ENCODE measurements around the gene CHN2.

CHN2 gene

GRCh38 chr7:29296421-29296820 lies 101.8 kb downstream of the CHN2 start:
- Mint-ChIP-seq H3K27ac (no peak overlapping the region), H3K4me3 (no peak overlapping the region), H3K36me3 (ENCODE audit: low read depth) (peaks cover 49% of the 10 kb centered on the region), H3K9me3 (no peaks in the 10 kb centered on the region), H3K4me1 (ENCODE audit: low read depth) (peaks cover 36% of the 10 kb centered on the region), H3K27me3 (no peaks in the 10 kb centered on the region)
- intact Hi-C loops (cut with micrococcal nuclease) = no loop called here

DNA sequence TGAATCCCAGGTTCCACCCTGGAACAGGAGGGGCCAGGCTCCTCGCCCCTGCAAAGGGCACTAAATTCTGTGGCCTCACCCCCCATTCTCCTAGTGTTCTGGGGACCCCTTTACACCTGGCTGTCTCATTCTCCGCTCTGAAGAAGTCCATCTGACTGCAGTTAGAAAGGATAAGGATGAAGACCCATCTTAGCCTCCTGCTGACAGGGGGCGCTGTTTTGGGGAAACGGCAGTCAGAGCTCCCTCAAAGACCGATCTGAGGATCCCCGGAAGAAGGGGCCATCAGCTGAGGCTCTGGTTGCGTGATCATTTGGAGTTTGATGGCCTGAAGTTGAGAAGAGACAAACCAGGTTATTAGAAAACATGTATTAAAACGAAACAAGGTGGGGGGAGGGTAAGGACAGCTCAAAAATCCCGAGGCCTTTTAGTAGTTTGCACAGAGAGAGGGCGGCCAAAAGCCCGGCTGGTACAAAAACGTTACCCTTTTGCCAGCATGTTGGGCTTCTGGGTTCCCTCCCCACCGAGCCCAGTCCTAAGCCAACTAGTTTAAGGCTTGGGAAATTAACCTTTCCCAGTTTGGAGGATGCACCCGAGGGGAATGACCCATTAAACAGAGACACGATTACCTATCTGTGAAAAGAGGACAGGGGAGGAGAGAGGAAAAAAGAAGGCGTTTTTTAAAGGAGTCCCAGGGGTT lies 102.8 kb downstream of the CHN2 start:
- Mint-ChIP-seq H3K4me1 (ENCODE audit: low read depth) (peaks cover 45% of the 10 kb centered on the region), H3K27ac (no peak overlapping the region), H3K4me3 (no peak overlapping the region), H3K27me3 (no peaks in the 10 kb centered on the region), H3K9me3 (no peaks in the 10 kb centered on the region), H3K36me3 (ENCODE audit: low read depth) (peaks cover 55% of the 10 kb centered on the region)
- intact Hi-C loops (cut with micrococcal nuclease) = no loop called here

- Mint-ChIP-seq H3K27ac (no peak overlapping the region), H3K4me1 (ENCODE audit: low read depth) (peaks cover 57% of the 10 kb centered on the region), H3K4me3 (no peak overlapping the region), H3K36me3 (ENCODE audit: low read depth) (peaks cover 55% of the 10 kb centered on the region), H3K9me3 (no peaks in the 10 kb centered on the region), H3K27me3 (no peaks in the 10 kb centered on the region)
- intact Hi-C loops (cut with micrococcal nuclease) = no loop called here
Measured at GRCh38 chr7:29299086-29299485, 104.5 kb downstream of the CHN2 start.

GRCh38 chr7:29300026-29300480 lies 105.5 kb downstream of the CHN2 start:
- intact Hi-C loops (cut with micrococcal nuclease) = no loop called here

DNA sequence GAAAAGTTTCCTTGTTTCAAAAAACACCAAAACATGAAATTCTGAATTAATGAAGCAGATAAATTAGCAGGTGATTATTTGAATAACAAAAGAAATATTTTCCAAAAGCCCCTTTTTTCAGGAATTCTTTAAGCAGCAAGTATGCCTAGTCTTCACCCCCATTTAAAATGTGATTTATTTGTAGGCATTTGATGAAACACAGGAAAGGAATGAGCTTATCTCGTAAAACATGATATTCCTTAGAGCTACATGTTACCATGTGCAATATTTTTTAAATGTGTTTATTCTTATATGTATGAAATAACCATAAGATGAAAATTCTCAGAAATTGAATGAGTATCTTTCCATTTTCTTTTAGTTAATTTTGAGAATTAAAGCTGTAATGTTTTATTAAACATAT lies 106.1 kb downstream of the CHN2 start:
- Mint-ChIP-seq H3K9me3 (no peaks in the 10 kb centered on the region), H3K36me3 (ENCODE audit: low read depth) (peaks cover 41% of the 10 kb centered on the region), H3K27me3 (no peaks in the 10 kb centered on the region), H3K4me3 (no peak overlapping the region), H3K4me1 (ENCODE audit: low read depth) (peaks cover 64% of the 10 kb centered on the region), H3K27ac (no peak overlapping the region)
- intact Hi-C loops (cut with micrococcal nuclease) = no loop called here

More at GRCh38 chr7:29300026-29300480, 105.5 kb downstream of the CHN2 start:
- H3K27ac Mint-ChIP-seq = no peak overlapping the region
- H3K27me3 Mint-ChIP-seq = no peaks in the 10 kb centered on the region
- no peaks in the 10 kb centered on the region for H3K9me3 Mint-ChIP-seq
- no peak overlapping the region for H3K4me3 Mint-ChIP-seq
- peaks cover 47% of the 10 kb centered on the region for H3K36me3 Mint-ChIP-seq (ENCODE audit: low read depth)
- peaks cover 62% of the 10 kb centered on the region for H3K4me1 Mint-ChIP-seq (ENCODE audit: low read depth)

GRCh38 chr7:29302666-29303395 lies 108.3 kb downstream of the CHN2 start:
- H3K4me1 Mint-ChIP-seq (ENCODE audit: low read depth) = peaks cover 58% of the 10 kb centered on the region
- no peaks in the 10 kb centered on the region for H3K27me3 Mint-ChIP-seq
- H3K27ac Mint-ChIP-seq = peak overlapping the region; percentile 46
- H3K4me3 Mint-ChIP-seq = no peak overlapping the region
- H3K36me3 Mint-ChIP-seq (ENCODE audit: low read depth) = peaks cover 50% of the 10 kb centered on the region
- no peaks in the 10 kb centered on the region for H3K9me3 Mint-ChIP-seq
- intact Hi-C loops (cut with micrococcal nuclease) = no loop called here

- Mint-ChIP-seq H3K4me3 (no peak overlapping the region), H3K27me3 (no peaks in the 10 kb centered on the region), H3K27ac (no peak overlapping the region), H3K4me1 (ENCODE audit: low read depth) (peaks cover 55% of the 10 kb centered on the region), H3K36me3 (ENCODE audit: low read depth) (peaks cover 69% of the 10 kb centered on the region), H3K9me3 (no peaks in the 10 kb centered on the region)
- intact Hi-C loops (cut with micrococcal nuclease) = no loop called here
Measured at GRCh38 chr7:29304756-29305155, 110.2 kb downstream of the CHN2 start.

DNA sequence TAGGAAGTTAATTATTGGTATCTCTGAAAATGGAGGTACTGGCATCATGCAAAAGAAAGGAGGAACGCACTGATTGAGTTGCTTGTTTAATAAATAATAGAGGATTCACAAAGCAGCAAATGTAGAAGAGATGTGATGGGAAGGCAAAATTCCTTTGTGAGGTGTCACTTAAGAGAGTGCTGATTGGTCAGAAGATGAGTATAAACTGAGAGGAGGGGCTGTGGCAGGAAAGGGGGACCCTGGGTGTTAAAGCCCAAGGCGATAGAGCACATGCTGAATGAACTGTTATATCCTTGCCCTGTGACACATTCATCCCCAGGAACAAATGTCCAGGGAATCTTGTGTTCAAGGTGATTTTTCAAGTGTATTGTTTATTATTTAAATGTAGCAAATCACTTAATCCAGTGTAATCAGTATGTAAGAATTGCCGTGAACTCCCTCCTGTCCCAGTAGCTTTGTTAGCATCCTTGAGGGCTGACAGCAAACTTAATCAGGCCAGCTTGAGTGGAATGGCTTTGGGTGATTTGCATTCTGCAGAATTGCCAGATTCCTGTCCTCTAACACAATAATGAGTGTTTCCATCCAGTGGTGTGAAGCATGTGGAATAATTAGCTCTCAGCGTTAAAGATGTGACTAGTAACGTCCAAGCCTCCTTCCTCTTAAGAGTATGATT lies 111.9 kb downstream of the CHN2 start:
- Mint-ChIP-seq H3K27ac (no peak overlapping the region), H3K4me1 (ENCODE audit: low read depth) (peaks cover 47% of the 10 kb centered on the region), H3K27me3 (no peaks in the 10 kb centered on the region), H3K36me3 (ENCODE audit: low read depth) (peaks cover 71% of the 10 kb centered on the region), H3K9me3 (no peaks in the 10 kb centered on the region), H3K4me3 (no peak overlapping the region)
- intact Hi-C loops (cut with micrococcal nuclease) = no loop called here

GRCh38 chr7:29308424-29308823 lies 113.8 kb downstream of the CHN2 start:
- Mint-ChIP-seq H3K36me3 (ENCODE audit: low read depth) (peaks cover 70% of the 10 kb centered on the region), H3K27ac (no peak overlapping the region), H3K4me1 (ENCODE audit: low read depth) (peaks cover 42% of the 10 kb centered on the region), H3K4me3 (no peak overlapping the region), H3K27me3 (no peaks in the 10 kb centered on the region), H3K9me3 (no peaks in the 10 kb centered on the region)
- intact Hi-C loops (cut with micrococcal nuclease) = no loop called here

DNA sequence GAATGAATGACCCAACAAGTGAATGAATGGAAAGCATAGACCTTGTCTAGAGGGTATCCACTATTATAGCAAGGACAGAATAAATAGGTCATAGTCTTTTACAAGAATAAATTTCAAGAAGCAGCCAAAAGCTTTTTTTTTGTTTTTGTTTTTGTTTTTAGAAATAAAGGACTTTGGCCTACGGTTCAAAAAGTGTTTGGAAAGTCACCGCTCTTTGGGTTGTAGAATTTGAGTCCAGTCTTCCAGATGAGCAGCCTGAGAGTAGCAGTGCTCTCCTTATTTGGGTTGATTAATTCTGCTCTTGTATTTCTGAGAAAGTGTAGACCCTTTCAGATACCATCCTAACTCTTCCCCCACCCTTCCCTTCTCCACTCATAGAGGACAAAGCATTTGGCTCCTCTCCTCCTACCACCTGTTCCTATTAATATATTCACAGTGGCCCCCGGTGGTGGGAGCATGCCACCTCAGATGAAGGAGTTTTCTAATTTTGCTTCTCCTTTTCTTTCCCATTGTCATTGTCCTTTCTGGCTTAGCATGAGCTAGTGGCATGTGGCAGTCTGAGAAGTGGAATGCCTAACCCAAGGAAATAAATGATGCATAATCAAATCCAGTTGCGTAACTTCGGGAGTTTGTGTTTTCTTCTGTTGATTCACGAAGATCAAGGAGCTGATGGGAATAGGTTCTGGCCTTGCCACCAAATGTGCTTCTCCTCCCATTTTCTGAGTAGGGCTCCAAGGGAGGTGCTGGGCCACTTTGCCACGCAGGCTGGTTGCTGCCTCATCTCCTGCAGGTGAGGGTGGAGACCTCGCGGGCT lies 114.7 kb downstream of the CHN2 start:
- no peaks in the 10 kb centered on the region for H3K9me3 Mint-ChIP-seq
- intact Hi-C loops (cut with micrococcal nuclease) = no loop called here
- no peaks in the 10 kb centered on the region for H3K27me3 Mint-ChIP-seq

GRCh38 chr7:29310625-29311024 lies 116.0 kb downstream of the CHN2 start:
- no peak overlapping the region for H3K27ac Mint-ChIP-seq

More for the DNA sequence above, 114.7 kb downstream of the CHN2 start:
- no peak overlapping the region for H3K27ac Mint-ChIP-seq
- peaks cover 48% of the 10 kb centered on the region for H3K4me1 Mint-ChIP-seq (ENCODE audit: low read depth)
- H3K4me3 Mint-ChIP-seq = no peak overlapping the region
- H3K36me3 Mint-ChIP-seq (ENCODE audit: low read depth) = peaks cover 64% of the 10 kb centered on the region

DNA sequence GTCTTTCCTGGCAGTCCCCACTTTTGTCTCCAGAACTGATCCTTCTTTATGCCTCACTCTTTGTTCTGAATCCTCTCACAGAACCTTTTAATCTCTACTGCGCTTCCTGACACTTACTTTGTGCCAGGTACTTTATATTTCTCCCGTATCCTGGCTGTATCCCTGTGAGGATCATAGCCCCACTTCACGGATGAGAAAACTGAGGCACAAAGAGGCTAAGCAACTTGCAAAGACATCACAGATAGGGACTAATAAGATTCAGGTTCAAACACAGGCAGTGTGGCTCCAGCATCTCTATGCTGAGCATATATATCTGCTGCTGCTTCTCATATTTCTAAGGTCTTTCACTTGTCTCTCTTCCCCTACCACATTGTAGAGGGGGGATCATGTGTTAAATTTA lies 116.7 kb downstream of the CHN2 start:
- Mint-ChIP-seq H3K4me1 (ENCODE audit: low read depth) (peaks cover 40% of the 10 kb centered on the region), H3K4me3 (no peak overlapping the region), H3K9me3 (no peaks in the 10 kb centered on the region)

More at GRCh38 chr7:29310625-29311024, 116.0 kb downstream of the CHN2 start:
- no peaks in the 10 kb centered on the region for H3K27me3 Mint-ChIP-seq
- intact Hi-C loops (cut with micrococcal nuclease) = no loop called here
- peaks cover 44% of the 10 kb centered on the region for H3K4me1 Mint-ChIP-seq (ENCODE audit: low read depth)
- H3K9me3 Mint-ChIP-seq = no peaks in the 10 kb centered on the region
- no peak overlapping the region for H3K4me3 Mint-ChIP-seq
- H3K36me3 Mint-ChIP-seq (ENCODE audit: low read depth) = peaks cover 64% of the 10 kb centered on the region

GRCh38 chr7:29314148-29314547 lies 119.6 kb downstream of the CHN2 start:
- no peaks in the 10 kb centered on the region for H3K27me3 Mint-ChIP-seq
- peaks cover 60% of the 10 kb centered on the region for H3K36me3 Mint-ChIP-seq (ENCODE audit: low read depth)
- H3K4me1 Mint-ChIP-seq (ENCODE audit: low read depth) = peaks cover 60% of the 10 kb centered on the region
- H3K27ac Mint-ChIP-seq = no peak overlapping the region
- H3K4me3 Mint-ChIP-seq = no peak overlapping the region
- intact Hi-C loops (cut with micrococcal nuclease) = no loop called here
- H3K9me3 Mint-ChIP-seq = no peaks in the 10 kb centered on the region

More for the DNA sequence above, 116.7 kb downstream of the CHN2 start:
- H3K27me3 Mint-ChIP-seq = no peaks in the 10 kb centered on the region
- H3K36me3 Mint-ChIP-seq (ENCODE audit: low read depth) = peaks cover 59% of the 10 kb centered on the region
- intact Hi-C loops (cut with micrococcal nuclease) = no loop called here
- H3K27ac Mint-ChIP-seq = no peak overlapping the region
